Astrocyte (in vitro differentiated cells and primary cell): ENCODE measurements around the gene PLA1A.

ENCODE experiments used
- EZH2 ChIP-seq: IDR thresholded peaks from 2 replicates; pipeline ENCODE4 v1.6.1; 2012; ENCODE audit warnings: mild to moderate bottlenecking, low read length, inconsistent platforms; ENCODE audit not compliant: insufficient read depth
- TF ChIP-seq, protein P1 (sequence below): IDR thresholded peaks from 2 replicates; pipeline ENCODE4 v1.5.1; 2011; ENCODE audit warnings: low read depth, mild to moderate bottlenecking, inconsistent platforms, low read length, moderate library complexity; ENCODE audit not compliant: insufficient read depth

DNA sequence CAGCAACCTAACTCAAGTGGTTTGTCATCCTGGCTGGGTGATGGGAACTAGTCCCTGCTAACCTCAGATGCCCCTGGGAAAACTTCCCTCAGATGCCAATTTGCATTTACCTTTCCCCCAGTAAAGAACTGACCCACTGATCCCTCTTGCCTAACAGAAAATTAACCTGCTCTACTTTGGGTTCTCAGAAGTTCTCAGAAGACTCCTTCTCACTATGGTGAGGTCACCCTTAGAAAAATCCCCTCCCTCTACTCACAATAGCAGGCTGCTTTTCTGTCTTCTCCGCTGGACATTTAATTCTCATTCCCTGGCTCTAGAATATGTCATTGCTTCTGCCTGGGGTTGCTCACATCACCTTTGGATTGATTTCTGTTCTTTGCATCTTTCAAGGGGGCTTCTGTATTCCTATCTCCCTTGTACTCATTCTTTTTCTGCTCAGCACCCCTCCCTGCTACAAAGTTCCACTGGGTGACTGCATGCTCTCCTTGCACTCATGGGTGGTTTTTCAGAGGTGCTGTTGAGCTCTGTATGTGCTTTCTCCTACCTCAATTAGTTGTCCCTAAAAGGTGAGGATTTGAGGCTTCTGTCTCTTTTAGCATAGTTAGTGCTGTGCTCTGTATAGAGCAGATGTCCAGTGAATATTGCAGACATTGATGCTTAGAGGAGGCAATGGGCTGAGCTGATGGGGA lies 869 bp downstream of the PLA1A start:
- TF ChIP-seq, protein P1, sequence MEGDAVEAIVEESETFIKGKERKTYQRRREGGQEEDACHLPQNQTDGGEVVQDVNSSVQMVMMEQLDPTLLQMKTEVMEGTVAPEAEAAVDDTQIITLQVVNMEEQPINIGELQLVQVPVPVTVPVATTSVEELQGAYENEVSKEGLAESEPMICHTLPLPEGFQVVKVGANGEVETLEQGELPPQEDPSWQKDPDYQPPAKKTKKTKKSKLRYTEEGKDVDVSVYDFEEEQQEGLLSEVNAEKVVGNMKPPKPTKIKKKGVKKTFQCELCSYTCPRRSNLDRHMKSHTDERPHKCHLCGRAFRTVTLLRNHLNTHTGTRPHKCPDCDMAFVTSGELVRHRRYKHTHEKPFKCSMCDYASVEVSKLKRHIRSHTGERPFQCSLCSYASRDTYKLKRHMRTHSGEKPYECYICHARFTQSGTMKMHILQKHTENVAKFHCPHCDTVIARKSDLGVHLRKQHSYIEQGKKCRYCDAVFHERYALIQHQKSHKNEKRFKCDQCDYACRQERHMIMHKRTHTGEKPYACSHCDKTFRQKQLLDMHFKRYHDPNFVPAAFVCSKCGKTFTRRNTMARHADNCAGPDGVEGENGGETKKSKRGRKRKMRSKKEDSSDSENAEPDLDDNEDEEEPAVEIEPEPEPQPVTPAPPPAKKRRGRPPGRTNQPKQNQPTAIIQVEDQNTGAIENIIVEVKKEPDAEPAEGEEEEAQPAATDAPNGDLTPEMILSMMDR, result no peak
- no peak for TF ChIP-seq EZH2
